ENCODE results near the gene RGS2. TPM values are rescaled to one million over a fixed set of nuclear protein-coding genes. Genes with fewer than 3 reads are reported as not detected.

RGS2 gene
- total RNA-seq, 1 donor from 2014 or later = 65.2 TPM

- DNase-seq (ENCODE audit: low spot score) = no peak
These were observed 21.9 kb downstream of the RGS2 start for GRCh38 chr1:192830595-192831246.

DNA sequence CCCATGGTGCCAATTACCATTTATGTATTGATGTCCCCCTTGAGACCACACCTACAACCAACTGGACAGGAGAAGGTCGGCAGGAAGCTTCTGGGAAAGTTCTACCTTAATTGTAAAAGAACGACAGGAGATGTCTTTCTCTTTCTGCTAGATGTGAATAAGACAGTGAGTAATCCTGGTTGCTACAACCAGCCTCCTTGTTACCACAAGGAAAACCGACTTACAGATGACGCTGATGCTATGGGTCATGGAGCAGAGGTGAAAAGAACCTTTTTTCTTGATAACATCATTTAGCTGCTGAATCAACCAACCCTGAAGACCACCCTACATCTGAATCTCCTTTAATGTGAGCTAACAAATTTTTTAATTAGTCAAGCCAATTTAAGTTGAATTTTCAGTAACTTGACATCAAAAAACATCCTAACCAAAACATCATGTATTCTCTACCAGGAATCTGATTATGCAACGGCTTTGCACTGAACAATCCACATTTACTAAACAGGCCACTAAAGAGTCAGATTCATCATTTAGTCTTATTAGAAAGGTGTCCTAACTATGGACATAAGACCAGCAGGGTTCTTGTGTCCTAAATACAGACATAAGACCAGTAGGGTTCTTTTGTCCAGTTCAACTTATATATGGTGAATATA lies 23.0 kb downstream of the RGS2 start:
- no peak for DNase-seq (ENCODE audit: low spot score)

DNA sequence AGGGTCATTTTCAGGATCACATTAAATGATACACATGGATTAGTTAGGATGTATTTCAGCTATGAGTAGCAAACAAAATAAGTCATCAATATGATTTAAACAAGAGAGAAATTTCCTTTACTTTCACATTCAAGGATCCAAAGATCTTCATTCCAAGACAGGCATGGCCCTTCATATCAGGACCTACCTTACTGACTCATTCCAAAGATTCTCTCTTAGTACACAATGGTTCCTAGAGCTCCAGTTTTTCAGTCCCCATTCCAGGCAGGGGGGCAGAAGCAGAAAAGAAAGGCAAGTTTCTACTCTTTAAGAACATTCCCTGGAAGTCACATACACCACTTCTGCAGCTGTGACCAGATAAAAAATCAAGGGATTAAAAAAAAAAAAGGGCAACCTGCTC lies 23.7 kb downstream of the RGS2 start:
- DNase-seq (ENCODE audit: low spot score) = no peak

- no peak for DNase-seq (ENCODE audit: low spot score)
These were observed 26.3 kb downstream of the RGS2 start for GRCh38 chr1:192835116-192835515.

DNA sequence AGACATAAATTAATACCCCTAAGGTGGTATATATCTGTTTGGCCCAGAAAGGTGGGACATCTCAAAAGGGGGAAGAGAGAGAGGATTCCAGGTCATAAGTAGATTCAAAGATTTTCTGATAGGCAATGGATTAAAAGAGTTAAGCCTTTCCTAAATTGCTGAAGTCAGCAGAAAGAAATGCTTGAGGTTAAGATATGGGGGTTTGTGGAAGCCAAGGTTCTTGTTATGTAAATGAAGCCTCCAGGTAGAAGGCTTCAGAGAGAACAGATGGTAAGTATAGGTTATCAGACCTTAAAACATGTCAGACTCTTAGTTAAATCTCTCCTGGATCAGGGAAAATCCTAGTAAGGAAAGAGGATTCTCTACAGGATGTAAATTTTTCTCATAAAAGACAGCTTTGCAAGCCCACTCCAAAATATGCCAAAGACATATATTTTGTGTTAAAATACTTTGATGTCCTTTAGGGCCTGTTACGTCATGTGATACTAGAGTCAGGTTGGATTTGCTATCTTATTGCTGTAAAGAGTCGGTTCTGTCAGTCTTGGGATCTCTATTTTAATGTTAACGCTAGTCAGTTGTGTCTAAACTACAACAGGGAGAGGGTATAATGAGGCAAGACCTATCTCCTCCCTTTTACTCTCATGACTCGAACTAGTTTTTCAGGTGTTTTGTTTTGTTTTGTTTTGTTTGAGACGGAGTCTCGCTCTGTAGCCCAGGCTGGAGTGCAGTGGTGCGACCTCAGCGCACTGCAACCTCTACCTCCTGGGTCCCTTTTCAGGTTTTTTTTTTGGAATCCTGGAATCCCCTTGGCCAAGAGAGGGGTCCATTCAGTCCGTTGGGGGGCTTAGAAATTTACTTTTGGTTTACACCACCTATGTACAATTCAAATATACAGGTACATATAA lies 30.6 kb downstream of the RGS2 start:
- no peak for DNase-seq (ENCODE audit: low spot score)

- DNase-seq (ENCODE audit: low spot score) = no peak
These were observed 35.5 kb downstream of the RGS2 start for GRCh38 chr1:192844360-192844759.

DNA sequence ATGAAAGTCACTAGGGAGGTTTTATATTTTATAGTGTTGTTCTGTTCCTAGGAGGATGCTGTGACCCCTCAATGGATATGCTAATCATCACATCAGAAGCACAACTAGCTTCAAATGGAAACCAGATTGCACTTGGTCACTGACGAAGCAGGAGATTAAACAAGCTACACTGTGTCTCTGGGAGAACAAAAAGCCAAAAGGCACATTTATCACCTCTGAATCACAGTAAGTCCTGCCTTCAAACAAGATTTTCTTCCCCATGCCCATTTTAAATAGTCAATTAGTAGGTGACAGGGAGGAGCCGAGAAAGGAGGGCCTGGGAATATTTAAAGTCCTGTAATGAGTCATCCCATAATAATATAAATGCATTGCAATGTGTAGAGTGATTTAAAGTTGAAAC lies 38.1 kb downstream of the RGS2 start:
- DNase-seq (ENCODE audit: low spot score) = no peak

DNA sequence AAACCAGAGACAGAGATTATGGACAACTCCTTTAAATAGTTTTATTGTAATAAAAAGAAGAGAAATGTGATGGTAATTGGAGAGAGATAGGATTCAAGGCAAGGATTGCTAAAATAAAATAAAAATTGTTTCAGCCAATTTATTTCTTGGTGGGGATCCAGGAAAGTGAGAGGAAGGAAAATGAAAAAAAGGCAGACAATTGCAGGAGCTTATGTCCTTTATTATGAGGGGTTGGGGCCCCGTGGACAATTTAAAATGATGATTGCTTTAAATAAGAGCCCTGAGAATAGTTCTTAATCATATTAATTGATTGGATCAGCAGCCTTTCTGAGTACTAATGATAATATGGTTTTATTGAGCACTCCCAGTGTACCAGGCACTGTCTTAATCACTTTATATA lies 40.2 kb downstream of the RGS2 start:
- no peak for DNase-seq (ENCODE audit: low spot score)

GRCh38 chr1:192849442-192849841 lies 40.6 kb downstream of the RGS2 start:
- DNase-seq (ENCODE audit: low spot score) = no peak

- DNase-seq (ENCODE audit: low spot score) = no peak
These were observed 43.4 kb downstream of the RGS2 start for GRCh38 chr1:192852001-192852947.

GRCh38 chr1:192858456-192858855 lies 49.6 kb downstream of the RGS2 start:
- DNase-seq (ENCODE audit: low spot score) = no peak

DNA sequence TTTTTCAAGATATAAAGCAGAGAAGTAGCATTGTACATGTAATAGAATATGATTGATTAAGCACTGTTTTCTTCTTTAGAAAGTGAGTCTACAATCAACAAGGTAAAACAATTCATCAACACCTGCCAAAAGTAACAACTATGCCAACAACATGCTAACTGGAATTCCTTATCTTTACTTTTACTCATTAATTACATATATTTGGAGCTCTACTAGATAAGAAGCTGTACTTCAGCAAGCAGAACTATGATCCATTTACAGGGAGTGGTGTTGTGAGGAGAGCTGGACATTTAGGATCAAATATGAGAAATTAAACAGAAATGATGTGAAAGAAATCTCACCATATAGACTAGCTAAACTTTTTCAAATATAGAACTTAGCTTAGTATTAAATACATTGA lies 51.0 kb downstream of the RGS2 start:
- no peak for DNase-seq (ENCODE audit: low spot score)

DNA sequence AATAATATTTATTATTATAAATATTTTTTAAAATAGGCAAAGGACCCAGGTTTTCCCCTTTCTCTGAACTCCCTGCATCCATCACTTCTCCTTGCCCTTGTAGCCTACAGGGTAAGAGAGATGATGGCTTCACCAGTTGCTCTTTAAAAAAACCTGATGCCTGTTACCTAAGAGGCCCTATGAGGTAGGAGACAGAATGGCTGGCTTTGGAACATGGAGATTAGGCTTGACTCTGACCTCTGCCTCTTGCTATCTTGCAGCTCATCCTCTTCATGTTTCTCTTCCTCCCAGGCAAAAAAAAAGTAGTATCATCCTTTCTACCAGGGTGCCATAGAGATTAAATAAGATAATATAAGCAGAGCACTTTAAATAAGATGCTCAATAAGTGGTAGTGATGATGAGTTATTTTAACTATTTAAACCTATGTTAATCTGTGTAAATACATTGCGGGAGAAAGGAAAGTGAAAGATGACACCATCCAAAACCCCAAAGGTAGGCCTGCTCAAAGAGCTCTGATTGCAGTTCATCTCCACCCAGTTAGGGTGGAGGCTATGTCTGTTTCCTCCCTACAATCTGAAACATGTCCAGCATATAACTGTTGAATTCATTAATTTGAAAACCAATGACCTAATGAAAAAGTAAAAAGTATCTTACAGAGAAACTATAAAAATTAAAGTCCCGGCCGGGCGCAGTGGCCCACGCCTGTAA lies 51.8 kb downstream of the RGS2 start:
- DNase-seq (ENCODE audit: low spot score) = no peak

DNA sequence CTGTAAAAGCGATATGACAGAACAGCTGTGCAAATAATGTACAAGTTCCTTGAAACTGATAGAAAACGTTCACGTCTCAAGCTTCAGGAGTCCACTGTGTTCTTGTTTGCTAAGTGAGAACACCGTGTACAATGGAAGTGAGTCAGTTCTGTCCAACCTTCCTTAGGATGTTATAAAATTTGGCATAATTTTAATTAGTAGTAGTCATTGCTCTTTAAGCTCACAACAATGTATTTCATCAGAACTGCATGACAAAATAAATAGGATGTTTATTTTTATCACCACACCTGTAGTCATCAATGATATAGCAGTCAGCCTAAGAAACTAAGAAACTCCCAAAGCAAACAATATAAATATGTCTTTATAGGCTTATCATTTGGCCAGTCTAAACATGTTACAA lies 53.0 kb downstream of the RGS2 start:
- no peak for DNase-seq (ENCODE audit: low spot score)

Other genes starting within 250 kb of the RGS2 start
- gene RGS1, start 233.3 kb upstream of the RGS2 start, total RNA-seq = 50.0 TPM
- gene RGS13, start 172.9 kb upstream of the RGS2 start, total RNA-seq = 0.62 TPM

Data from ureter (tissue), 1 donor.